Activated CD8-positive, alpha-beta memory T cell treated with anti-CD3 and anti-CD28 coated beads for 4 hours (primary cell): Measurements from ENCODE around the gene COL11A1.
"Not testable (repeated sequence)": the region's sequence is repeated elsewhere in the genome, so short reads cannot be mapped to it uniquely, and the experiment has no call there.

Experiments used
- DNase-seq, 2 donors: peaks; one replicate each; pipeline ENCODE4 v3.0.0-alpha.2; 2020; ENCODE audit warnings: low read depth in 2 of 2

COL11A1 gene

GRCh38 chr1:102836991-102837390 lies 271.3 kb downstream of the COL11A1 start:
- DNase-seq = no peak

- no peak for DNase-seq
Measured at GRCh38 chr1:102834688-102835320, 273.5 kb downstream of the COL11A1 start.

- DNase-seq = no peak
Measured at GRCh38 chr1:102833151-102833550, 275.2 kb downstream of the COL11A1 start.

- DNase-seq = not testable (repeated sequence)
Measured at GRCh38 chr1:102826706-102827105, 281.6 kb downstream of the COL11A1 start.
